Stimulated activated naive CD8-positive, alpha-beta T cell treated with anti-CD3 and anti-CD28 coated beads, Interleukin-15, amount 100 ng/mL, for 72 hours (primary cell): ENCODE results near the gene HK3.
A peak's percentile ranks its signal among the peaks of the same experiment; 100 is the strongest.
"Not testable (repeated sequence)": the region's sequence is repeated elsewhere in the genome, so short reads cannot be mapped to it uniquely, and the experiment has no call there.

Experiments
- ATAC-seq: fragments of 150-1000 bp; cut with Tn5 transposase; 2 replicates; pipeline ENCODE4 v1.10.0; 2021; ENCODE audit warnings: mild to moderate bottlenecking, moderate library complexity
- DNase-seq, 2 donors: peaks; one replicate each; pipeline ENCODE4 v3.0.0; 2021 to 2022
- H3K27ac Mint-ChIP-seq, 2 donors: one replicate each; pipeline ENCODE4 v1.8.0; 2022; ENCODE audit warnings: mild to moderate bottlenecking in 2 of 2, mixed read lengths in 2 of 2, moderate library complexity in 2 of 2
- H3K27me3 Mint-ChIP-seq: one replicate; pipeline ENCODE4 v1.8.0; 2022; ENCODE audit warnings: mixed read lengths
- H3K4me1 Mint-ChIP-seq: one replicate; pipeline ENCODE4 v1.8.0; 2022; ENCODE audit warnings: mild to moderate bottlenecking, mixed read lengths
- H3K4me3 Mint-ChIP-seq, 2 donors: one replicate each; pipeline ENCODE4 v1.8.0; 2022; ENCODE audit warnings: mild to moderate bottlenecking in 2 of 2, mixed read lengths in 2 of 2, moderate library complexity in 1 of 2
- H3K9me3 Mint-ChIP-seq, 2 donors: one replicate each; pipeline ENCODE4 v1.8.0; 2022; ENCODE audit warnings: mixed read lengths in 2 of 2

HK3 gene

DNA sequence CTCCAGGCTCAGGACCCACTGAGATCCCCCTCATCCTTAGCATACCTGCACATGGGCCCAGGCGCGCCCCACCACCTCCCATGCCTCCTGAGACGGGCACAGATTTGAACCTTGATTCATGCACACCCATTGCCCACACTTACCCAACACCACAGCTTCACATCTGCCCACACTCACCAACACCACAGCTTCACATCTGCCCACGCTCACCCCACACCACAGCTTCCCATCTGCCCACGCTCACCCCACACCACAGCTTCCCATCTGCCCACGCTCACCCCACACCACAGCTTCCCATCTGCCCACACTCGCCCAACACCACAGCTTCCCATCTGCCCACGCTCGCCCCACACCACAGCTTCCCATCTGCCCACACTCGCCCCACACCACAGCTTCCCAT lies 28.5 kb downstream of the HK3 start:
- H3K4me3 Mint-ChIP-seq, DNase-seq, ATAC-seq, H3K27ac Mint-ChIP-seq: not testable (repeated sequence)
- Mint-ChIP-seq H3K4me1 (peaks cover 26% of the 10 kb centered on the region), H3K9me3 (peaks cover 0 to 23% of the 10 kb centered on the region in 2 donors), H3K27me3 (peaks cover 42% of the 10 kb centered on the region)

DNA sequence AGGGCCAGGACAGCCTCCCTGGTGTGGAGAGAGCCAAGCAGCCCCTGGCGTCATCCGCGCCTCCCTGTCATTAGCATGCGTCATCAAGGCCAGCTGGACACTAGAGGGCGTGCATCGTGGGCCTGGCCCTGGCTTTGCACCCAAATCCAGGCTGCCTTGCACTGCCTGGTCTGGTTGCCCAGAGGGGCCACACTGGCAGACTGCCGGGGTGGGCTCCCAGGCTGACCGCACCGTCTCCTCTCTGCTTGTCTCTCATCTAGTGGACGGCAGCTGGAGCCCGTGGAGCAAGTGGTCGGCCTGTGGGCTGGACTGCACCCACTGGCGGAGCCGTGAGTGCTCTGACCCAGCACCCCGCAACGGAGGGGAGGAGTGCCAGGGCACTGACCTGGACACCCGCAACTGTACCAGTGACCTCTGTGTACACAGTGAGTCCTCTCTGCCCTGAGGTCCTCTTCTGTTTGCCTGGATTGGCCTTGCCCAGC lies 29.0 kb downstream of the HK3 start:
- no peak overlapping the region for H3K27ac Mint-ChIP-seq
- H3K4me1 Mint-ChIP-seq: peaks cover 22% of the 10 kb centered on the region
- ATAC-seq (no peak), DNase-seq (no peak)
- H3K27me3 Mint-ChIP-seq: peaks cover 42% of the 10 kb centered on the region
- H3K4me3 Mint-ChIP-seq: no peak overlapping the region
- H3K9me3 Mint-ChIP-seq: peaks cover 0 to 23% of the 10 kb centered on the region in 2 donors

DNA sequence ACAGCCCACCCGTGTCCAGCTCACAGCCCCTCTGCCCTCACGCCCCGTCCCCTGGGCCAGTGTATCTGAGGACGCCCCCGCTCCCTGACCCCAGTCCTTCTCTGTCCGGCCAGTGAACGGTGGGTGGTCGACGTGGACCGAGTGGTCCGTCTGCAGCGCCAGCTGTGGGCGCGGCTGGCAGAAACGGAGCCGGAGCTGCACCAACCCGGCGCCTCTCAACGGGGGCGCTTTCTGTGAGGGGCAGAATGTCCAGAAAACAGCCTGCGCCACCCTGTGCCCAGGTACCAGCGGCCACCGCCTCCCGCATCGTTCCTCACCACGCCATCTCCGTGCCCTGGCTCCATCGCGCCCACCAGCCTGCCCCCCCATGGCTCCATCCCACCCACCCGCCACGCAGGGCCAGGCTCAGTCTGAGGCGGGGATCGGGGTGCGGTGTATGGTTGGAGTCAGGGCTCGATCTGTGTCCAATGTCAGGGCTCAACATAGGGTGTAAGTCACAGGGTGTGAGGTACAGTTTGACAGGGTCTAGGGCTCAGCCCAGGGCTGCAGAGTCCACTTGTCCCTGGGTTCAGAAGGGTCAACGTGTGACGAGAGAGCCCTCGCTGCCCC lies 29.5 kb downstream of the HK3 start:
- Mint-ChIP-seq H3K27me3 (peaks cover 42% of the 10 kb centered on the region), H3K27ac (no peak overlapping the region), H3K4me1 (peaks cover 22% of the 10 kb centered on the region), H3K9me3 (peaks cover 0 to 23% of the 10 kb centered on the region in 2 donors), H3K4me3 (no peak overlapping the region)
- ATAC-seq: peak; percentile 40
- DNase-seq: no peak

DNA sequence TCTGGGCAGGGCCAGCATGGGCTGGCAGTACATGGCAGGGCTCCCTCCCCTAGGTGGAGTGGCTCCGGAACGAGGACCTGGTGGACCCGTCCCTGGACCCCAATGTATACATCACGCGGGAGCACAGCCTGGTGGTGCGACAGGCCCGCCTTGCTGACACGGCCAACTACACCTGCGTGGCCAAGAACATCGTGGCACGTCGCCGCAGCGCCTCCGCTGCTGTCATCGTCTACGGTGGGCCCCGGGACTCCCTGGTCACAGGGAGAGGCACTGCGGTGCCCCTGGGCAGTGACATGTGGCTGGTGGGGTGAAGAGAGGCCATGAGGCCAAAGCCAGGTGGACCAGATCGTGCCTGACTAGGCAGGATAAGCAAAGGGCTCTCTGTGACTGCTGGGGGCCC lies 30.4 kb downstream of the HK3 start:
- ATAC-seq (no peak), DNase-seq (no peak)
- peaks cover 19% of the 10 kb centered on the region for H3K4me1 Mint-ChIP-seq
- H3K9me3 Mint-ChIP-seq: peaks cover 0 to 19% of the 10 kb centered on the region in 2 donors
- peaks cover 42% of the 10 kb centered on the region for H3K27me3 Mint-ChIP-seq
- H3K27ac Mint-ChIP-seq: no peak overlapping the region
- no peak overlapping the region for H3K4me3 Mint-ChIP-seq

DNA sequence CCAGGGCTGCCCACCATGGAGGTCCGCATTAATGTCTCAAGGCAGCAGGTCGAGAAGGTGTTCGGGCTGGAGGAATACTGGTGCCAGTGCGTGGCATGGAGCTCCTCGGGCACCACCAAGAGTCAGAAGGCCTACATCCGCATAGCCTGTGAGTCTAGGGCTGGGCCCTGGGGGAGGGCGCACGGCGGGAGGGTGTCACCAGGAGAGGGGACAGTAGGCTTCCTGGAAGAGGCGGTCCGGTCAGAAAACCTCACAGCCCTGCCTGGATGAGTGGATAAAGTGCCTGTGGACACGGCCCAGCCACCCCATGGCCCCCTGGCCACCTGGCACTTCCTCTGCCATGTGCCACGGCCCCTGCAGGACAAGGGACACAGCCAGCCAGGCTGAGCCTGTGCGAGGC lies 31.0 kb downstream of the HK3 start:
- Mint-ChIP-seq H3K27me3 (peaks cover 47% of the 10 kb centered on the region), H3K27ac (no peak overlapping the region), H3K4me1 (peaks cover 15% of the 10 kb centered on the region), H3K4me3 (no peak overlapping the region), H3K9me3 (peaks cover 0 to 13% of the 10 kb centered on the region in 2 donors)
- ATAC-seq: no peak
- no peak for DNase-seq

DNA sequence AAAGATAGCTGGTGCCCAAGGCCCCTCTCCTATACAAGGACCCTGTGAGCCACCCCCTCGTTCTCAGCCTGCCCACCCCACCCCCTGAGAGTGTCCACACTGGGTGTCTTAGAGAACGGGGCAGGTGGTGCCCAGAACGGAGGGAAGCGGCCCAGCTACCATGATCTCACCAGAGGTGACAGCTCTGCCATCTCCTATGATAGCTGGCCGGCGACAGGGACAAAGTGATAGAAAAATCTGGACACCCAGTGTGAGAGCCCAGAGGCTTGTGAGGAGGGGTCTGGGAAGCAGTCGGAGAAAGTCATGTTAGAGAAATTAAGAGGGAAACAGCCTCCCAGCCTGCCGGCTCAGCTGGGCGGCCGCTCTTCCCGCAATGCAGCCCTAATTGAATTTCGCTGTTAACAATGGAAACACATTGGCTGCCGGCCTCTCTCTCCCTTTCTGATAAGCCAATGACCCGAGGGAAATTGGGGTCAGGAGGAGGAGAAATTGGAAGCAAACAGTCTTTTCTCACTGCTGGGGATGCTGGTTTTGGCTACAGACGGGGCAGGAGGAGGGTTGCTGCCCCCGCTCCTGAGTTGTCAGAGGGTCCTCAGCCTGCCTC lies 32.3 kb downstream of the HK3 start:
- no peak for DNase-seq
- Mint-ChIP-seq H3K4me1 (peaks cover 17% of the 10 kb centered on the region), H3K4me3 (no peak overlapping the region), H3K27me3 (peaks cover 60% of the 10 kb centered on the region), H3K9me3 (peaks cover 0 to 8% of the 10 kb centered on the region in 2 donors), H3K27ac (no peak overlapping the region)
- no peak for ATAC-seq

DNA sequence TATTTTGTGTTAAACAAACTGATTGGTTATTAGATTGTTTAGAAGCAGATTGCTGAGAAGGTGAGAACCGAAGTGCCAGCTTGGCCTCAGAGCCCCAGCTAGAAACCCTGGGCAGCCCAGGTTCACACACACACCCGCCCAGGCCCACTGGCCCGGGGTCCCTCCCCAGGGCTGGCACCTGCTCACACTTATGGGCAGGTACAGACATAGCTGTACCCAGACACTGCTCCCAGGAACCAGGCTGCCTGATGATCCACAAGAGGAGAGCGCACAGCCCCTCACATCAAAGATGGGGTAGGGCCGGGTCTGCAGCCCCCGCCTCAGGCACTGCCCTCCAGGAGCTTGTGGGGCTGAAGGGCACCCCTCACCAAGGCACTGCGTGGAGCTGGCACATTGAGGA lies 33.2 kb downstream of the HK3 start:
- no peak overlapping the region for H3K27ac Mint-ChIP-seq
- no peak overlapping the region for H3K4me3 Mint-ChIP-seq
- no peak for DNase-seq
- peaks cover 69% of the 10 kb centered on the region for H3K27me3 Mint-ChIP-seq
- peaks cover 17% of the 10 kb centered on the region for H3K4me1 Mint-ChIP-seq
- no peak for ATAC-seq
- H3K9me3 Mint-ChIP-seq: peaks cover 0 to 8% of the 10 kb centered on the region in 2 donors

DNA sequence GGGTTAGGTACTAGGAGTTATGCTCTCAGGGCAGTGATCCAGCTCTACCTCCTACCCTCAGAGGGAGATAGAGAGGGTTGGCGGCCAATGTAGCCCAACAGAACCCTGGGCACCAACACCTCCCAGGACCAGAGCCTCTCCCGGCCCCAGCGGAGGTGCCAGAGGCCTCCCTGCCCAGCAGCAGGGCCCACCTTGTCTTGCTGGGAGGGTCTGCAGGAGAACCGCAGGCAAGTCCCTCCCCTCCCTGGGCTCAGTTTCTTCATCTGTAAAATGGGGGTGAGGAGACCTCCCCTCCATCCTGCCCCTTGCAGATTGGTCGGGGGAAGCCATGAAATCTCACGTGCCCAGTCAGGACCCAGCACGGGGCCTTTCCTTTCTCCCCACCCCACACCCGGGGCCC lies 34.4 kb downstream of the HK3 start:
- no peak overlapping the region for H3K27ac Mint-ChIP-seq
- H3K9me3 Mint-ChIP-seq: no peaks in the 10 kb centered on the region
- ATAC-seq (no peak), DNase-seq (no peak)
- H3K4me3 Mint-ChIP-seq: no peak overlapping the region
- peaks cover 11% of the 10 kb centered on the region for H3K4me1 Mint-ChIP-seq
- H3K27me3 Mint-ChIP-seq: peaks cover 79% of the 10 kb centered on the region

DNA sequence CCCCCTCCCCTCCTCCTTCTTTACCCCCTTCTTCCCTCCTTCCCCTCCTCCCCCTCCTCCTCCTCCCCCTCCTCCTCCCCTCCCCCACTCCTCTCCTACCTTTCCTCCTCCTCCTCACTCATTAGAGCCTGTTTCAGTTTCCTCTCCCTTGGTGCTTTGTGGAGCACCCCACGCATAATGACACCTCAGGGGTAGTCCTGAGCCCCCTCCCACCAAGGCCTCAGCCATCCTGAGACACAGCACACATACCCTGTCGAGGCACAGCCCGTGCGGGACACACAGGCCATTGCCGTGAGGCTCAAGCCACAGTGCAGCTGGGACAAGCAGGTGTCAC lies 35.4 kb downstream of the HK3 start:
- DNase-seq: no peak
- peaks cover 80% of the 10 kb centered on the region for H3K27me3 Mint-ChIP-seq
- no peak overlapping the region for H3K27ac Mint-ChIP-seq
- no peak overlapping the region for H3K4me3 Mint-ChIP-seq
- ATAC-seq: no peak
- peaks cover 7% of the 10 kb centered on the region for H3K4me1 Mint-ChIP-seq
- no peaks in the 10 kb centered on the region for H3K9me3 Mint-ChIP-seq

DNA sequence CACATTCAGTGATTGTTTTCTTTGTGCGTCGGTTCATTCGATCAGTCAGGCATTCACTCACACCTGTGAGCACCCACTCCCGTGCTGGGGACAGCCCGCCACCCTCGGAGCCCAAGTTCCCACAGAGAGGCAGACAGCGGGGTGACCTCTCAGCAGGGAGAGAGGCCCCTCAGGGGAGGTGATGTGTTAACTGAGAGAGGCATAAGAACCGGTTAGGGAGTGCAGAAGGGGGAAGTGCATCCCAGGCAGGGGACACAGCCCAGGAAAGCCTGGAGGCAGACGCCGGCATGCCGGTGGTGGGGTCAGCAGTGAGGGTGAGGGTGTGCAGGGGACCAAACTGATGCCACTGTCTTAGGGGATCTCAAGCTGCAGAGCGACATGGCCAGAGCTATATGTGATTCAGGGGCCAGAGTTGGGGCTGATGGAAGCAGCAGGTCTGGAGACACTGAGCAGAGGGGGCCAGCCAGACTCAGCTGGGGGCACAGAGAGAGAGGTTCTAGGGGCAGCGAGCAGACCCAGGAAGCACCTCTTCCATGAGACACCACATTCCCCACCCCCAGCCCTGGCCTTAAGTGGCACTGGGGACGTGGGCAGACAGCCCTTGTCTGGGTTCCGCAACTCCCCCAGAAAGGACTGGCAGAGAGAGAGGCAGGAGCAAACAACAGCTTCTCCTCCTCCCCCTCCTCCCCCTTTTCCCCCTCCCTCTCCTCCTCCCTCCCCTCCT lies 35.9 kb downstream of the HK3 start:
- Mint-ChIP-seq H3K27ac (no peak overlapping the region), H3K4me3 (no peak overlapping the region), H3K9me3 (no peaks in the 10 kb centered on the region), H3K4me1 (peaks cover 5% of the 10 kb centered on the region), H3K27me3 (peaks cover 85% of the 10 kb centered on the region)
- DNase-seq: no peak
- ATAC-seq: no peak

DNA sequence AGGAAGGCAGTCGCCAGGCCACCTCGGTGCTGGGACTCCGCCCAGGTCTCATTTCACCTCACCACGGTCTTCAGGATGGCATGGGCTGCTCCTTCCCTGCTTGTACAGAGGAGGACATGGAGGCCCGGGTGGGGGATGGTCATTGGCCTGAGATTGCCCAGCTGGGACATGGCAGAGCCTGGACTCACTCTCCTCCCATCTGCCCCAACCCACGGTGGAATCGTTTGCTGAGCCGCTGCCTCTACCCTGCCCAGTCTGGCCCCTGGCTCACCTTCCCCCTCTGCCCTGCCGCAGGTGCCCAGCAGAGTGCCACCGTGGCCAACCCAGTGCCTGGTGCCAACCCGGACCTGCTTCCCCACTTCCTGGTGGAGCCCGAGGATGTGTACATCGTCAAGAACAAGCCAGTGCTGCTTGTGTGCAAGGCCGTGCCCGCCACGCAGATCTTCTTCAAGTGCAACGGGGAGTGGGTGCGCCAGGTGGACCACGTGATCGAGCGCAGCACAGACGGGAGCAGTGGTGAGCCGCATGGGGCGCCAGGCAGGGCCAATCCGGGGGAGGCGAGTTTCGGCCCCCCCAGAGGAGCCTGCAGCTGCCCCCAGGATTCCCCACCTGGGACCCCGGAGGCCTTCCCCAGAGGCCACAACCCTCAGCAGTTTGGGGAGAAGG lies 36.7 kb downstream of the HK3 start:
- no peak for ATAC-seq
- Mint-ChIP-seq H3K9me3 (no peaks in the 10 kb centered on the region), H3K4me3 (no peak overlapping the region), H3K27me3 (peaks cover 89% of the 10 kb centered on the region), H3K4me1 (peaks cover 5% of the 10 kb centered on the region), H3K27ac (no peak overlapping the region)
- DNase-seq: no peak

DNA sequence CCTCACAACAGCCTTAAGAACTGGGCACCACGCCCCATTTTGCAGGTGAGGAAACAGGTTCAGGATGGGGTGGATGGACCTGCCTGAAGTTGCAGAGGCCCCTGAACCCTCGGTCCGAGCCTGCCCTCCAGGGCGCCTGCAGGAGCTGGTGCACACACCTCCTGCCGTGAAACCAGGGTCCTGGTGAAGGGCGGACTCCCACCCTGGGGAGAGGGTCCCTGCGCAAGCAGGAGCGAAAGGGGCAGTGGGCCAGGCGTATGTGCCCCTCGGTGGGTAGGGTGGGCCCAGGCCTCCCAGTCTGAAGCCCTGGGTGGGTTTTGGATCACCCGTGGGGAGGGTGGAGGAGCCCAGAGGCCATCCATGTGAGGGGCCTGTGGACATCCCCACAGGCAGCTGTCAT lies 37.9 kb downstream of the HK3 start:
- no peak for DNase-seq
- H3K4me3 Mint-ChIP-seq: no peak overlapping the region
- no peak overlapping the region for H3K27ac Mint-ChIP-seq
- H3K27me3 Mint-ChIP-seq: peaks cover 87% of the 10 kb centered on the region
- peaks cover 5% of the 10 kb centered on the region for H3K4me1 Mint-ChIP-seq
- peak; percentile 21 for ATAC-seq
- no peaks in the 10 kb centered on the region for H3K9me3 Mint-ChIP-seq

DNA sequence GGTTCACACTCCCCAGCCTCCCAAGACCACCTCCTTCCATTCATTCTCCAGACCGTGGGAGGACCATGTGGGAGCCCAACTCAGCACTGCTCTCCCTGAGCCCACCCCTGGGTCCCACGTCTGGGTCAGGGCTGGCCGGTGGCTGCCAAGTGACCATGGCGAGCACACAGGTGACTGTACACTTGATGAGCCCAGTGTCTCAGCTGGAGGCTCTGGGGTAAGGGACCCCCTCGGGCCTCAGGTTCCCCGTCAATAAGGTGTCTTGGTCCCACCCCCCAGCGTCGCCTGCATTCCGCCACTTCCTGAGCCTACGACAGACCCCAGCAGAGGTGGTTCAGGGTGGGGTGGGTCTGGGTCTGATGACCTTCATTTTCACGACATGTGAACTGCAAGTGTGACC lies 38.8 kb downstream of the HK3 start:
- Mint-ChIP-seq H3K9me3 (no peaks in the 10 kb centered on the region), H3K4me1 (peaks cover 5% of the 10 kb centered on the region), H3K27me3 (peaks cover 78% of the 10 kb centered on the region), H3K4me3 (no peak overlapping the region), H3K27ac (no peak overlapping the region)
- no peak for DNase-seq
- ATAC-seq: no peak

DNA sequence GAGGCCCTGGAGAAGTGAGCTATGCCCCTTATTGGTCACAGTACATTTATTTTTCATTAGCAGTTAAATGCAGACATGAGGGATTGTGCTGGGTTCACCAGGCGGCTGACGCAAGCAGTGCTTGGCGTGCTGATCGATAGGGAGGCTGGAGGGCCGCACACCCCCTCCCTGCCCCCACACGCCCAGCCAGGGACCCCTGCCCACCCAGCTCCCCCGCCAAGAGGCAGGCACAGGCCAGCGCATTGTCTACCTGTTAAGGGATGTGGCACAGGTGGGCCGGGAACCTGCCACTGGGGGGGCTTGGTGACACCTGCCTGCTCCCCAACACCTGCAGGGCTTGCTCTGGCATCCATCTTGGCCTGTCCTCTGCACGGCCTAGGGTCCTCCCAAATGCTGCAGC lies 39.2 kb downstream of the HK3 start:
- Mint-ChIP-seq H3K4me3 (no peak overlapping the region), H3K9me3 (no peaks in the 10 kb centered on the region), H3K27me3 (peaks cover 73% of the 10 kb centered on the region), H3K27ac (no peak overlapping the region), H3K4me1 (peaks cover 5% of the 10 kb centered on the region)
- no peak for DNase-seq
- ATAC-seq: no peak

DNA sequence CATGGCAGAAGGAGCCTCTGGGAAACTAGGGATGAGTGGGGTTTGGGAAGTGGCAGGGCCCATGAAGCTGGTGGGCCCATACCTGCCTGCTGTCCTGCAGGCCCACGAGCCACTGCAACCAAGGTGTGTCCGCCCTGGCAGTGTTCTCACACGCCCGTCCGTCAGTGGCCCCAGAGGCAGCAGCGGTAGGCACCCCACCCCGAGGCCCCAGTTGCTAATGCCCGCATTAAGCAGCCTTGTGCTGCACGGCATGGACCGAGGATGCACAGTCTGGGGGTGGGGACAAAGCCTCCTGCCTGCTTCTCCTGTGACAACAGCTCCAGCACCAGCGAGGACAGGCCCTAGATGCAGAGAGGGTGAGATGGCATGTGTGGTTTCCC lies 41.3 kb downstream of the HK3 start:
- no peaks in the 10 kb centered on the region for H3K9me3 Mint-ChIP-seq
- no peak overlapping the region for H3K27ac Mint-ChIP-seq
- peaks cover 56% of the 10 kb centered on the region for H3K27me3 Mint-ChIP-seq
- DNase-seq: no peak
- no peak overlapping the region for H3K4me3 Mint-ChIP-seq
- no peak for ATAC-seq
- peaks cover under 1% of the 10 kb centered on the region for H3K4me1 Mint-ChIP-seq
